Left lung (tissue), 10 donors: ENCODE data around the gene IRX4. TPM values are rescaled to one million over a fixed set of nuclear protein-coding genes. Genes with fewer than 3 reads are reported as not detected.

Experiments used
- ATAC-seq: fragments of 200-7000 bp; cut with Tn5 transposase; one replicate; pipeline ENCODE4 v1.9.1; 2020; ENCODE audit warnings: moderate library complexity
- DNase-seq, 4 donors: peaks; one replicate each; pipeline ENCODE4 v3.0.0-alpha.2; 2013 to 2020
- H3K27ac ChIP-seq, 2 donors: fragments of 200-600 bp; sonication (generic) in 1 of 2; one replicate each; pipeline versions ENCODE4 v1.5.0 to v1.8.0; 2020 to 2021
- H3K27me3 ChIP-seq, 2 donors: fragments of 200-600 bp; sonication (generic) in 1 of 2; one replicate each; pipeline versions ENCODE4 v1.5.0 to v1.8.0; 2020 to 2021
- H3K36me3 ChIP-seq, 2 donors: fragments of 200-600 bp; sonication (generic) in 1 of 2; one replicate each; pipeline versions ENCODE4 v1.5.0 to v1.8.0; 2020 to 2021
- H3K4me1 ChIP-seq, 2 donors: fragments of 200-600 bp; one replicate each; pipeline ENCODE4 v1.8.0; 2021
- H3K4me3 ChIP-seq, 2 donors: fragments of 200-600 bp; sonication (generic) in 1 of 2; one replicate each; pipeline versions ENCODE4 v1.5.0 to v1.8.0; 2020 to 2021; ENCODE audit warnings: mild to moderate bottlenecking in 1 of 2
- H3K9me3 ChIP-seq, 2 donors: fragments of 200-600 bp; sonication (generic) in 1 of 2; one replicate each; pipeline versions ENCODE4 v1.5.0 to v1.8.0; 2020 to 2021
- intact Hi-C, 2 donors: fragments of 100-400 bp; cut with DNase I; formaldehyde crosslinking; loops; one replicate each; pipeline versions ENCODE4 v1.11.2 to v1.14.2; 2022
- polyA plus RNA-seq, 6 donors: library from polyadenylated mRNA; unstranded; fragments of 120-200 nt; gene quantifications; one replicate each; pipeline ENCODE4 v1.2.1, GENCODE V29; 2013; ENCODE audit not compliant: insufficient read length in 6 of 6
- total RNA-seq, 2 donors: library from RNA; stranded (reverse); fragmentation: NEBNext Ultra II Directional; extraction: Animal tissue kit (Norgen Biotek cat#: 25700); gene quantifications; one replicate each; pipeline ENCODE4 v1.2.1, GENCODE V29; 2021
- TF ChIP-seq, protein P1 (sequence below), 2 donors: fragments of 200-600 bp; sonication (generic) in 1 of 2; IDR thresholded peaks; one replicate each; pipeline versions ENCODE4 v1.5.0 to v1.8.0; 2021; ENCODE audit warnings: antibody characterized with exemption in 2 of 2
- donor health status: DM: no; HTN: yes; CAD: no.
- donor health status: DM: no; HTN: no; CAD: no.

IRX4 gene
- total and polyA plus RNA-seq, 8 donors = not detected

DNA sequence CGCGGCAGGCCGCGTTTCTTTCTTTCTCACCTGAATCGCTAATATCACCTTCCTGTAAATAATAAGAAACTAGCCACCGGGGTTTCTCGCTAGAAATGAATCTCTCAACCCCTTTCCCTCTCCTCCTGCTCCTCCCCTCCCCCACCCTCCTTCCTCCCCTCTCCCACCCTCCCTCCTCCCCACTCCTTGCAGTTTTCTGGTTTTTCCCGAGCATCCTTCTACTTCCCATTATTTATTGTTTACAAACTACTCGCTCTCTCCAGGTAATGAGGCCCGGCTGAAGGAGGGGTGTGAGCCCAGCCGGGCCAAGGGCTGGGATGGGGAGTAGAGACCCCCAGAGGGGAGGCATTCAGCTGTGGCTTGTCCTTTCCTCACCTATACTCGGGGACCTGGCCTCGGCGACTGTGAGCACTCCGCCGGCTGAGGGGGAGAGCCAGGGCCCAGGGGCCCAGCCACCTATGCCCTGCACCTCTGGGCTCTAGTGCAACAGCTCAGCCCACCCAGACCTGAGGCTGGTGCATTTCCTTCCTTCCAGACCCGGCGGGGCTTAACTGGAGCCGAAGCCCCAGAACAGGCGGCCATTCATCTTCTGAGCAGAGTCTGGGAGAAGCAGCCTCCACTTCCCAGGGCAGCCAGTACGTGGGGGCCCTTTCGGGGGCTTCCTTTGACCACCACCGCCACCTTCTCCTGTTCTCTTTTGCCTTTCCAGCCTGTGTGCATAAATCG, 2.1 kb upstream of the IRX4 start:
- TF ChIP-seq, protein P1, sequence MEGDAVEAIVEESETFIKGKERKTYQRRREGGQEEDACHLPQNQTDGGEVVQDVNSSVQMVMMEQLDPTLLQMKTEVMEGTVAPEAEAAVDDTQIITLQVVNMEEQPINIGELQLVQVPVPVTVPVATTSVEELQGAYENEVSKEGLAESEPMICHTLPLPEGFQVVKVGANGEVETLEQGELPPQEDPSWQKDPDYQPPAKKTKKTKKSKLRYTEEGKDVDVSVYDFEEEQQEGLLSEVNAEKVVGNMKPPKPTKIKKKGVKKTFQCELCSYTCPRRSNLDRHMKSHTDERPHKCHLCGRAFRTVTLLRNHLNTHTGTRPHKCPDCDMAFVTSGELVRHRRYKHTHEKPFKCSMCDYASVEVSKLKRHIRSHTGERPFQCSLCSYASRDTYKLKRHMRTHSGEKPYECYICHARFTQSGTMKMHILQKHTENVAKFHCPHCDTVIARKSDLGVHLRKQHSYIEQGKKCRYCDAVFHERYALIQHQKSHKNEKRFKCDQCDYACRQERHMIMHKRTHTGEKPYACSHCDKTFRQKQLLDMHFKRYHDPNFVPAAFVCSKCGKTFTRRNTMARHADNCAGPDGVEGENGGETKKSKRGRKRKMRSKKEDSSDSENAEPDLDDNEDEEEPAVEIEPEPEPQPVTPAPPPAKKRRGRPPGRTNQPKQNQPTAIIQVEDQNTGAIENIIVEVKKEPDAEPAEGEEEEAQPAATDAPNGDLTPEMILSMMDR (IDR thresholded peaks at IDR 0.05) = no peak
- intact Hi-C loops = no loop called here
- ATAC-seq (no peak), DNase-seq (peak in 1 of 4 donors; percentile 45)
- peaks cover 83 to 100% of the 10 kb centered on the region in 2 donors for H3K27me3 ChIP-seq
- no peak overlapping the region for H3K4me3 ChIP-seq
- H3K27ac ChIP-seq = no peak overlapping the region
- H3K36me3 ChIP-seq = no peaks in the 10 kb centered on the region
- peaks cover 8 to 16% of the 10 kb centered on the region in 2 donors for H3K4me1 ChIP-seq
- no peaks in the 10 kb centered on the region for H3K9me3 ChIP-seq

DNA sequence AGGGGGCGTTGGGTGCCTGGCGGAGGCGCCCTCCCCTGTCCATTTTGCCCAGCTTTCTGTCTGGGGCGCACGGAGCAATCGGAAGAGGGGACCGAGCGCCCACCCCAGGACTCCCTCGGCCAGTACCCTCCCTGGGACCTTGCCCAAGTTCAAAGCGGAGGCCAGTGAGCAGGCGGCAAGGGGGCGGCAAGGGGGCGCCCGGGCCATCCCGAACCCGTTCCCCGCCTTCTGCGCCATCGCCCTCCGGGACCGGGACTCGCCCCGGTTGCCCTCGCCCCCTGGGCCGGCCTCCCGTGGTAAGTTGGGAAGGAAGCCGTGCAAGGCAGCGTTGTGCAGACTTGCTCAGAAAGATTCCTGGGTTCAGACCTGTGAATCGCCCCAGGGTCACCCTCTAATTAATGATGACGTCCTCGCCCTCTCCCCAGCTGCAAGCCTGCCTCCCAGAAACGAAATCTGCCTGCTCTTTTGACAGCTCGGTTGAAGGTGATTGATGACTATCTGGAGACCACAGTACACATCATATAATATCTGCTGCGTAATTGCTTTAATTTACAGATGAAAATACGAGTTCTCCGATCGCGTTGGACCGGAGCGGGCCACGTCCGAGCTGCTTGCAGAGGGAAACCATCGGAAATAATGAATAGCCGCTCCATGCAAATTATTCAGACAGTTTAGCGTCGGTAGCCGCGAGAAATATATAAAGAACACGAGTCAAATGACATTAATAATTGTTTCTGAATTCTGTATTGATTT, 1.4 kb upstream of the IRX4 start:
- ATAC-seq = no peak
- no peak for DNase-seq
- TF ChIP-seq, protein P1 (IDR thresholded peaks at IDR 0.05) = no peak
- Histone ChIP-seq H3K36me3 (no peaks in the 10 kb centered on the region), H3K4me1 (peaks cover 8 to 16% of the 10 kb centered on the region in 2 donors), H3K27ac (no peak overlapping the region), H3K9me3 (no peaks in the 10 kb centered on the region), H3K27me3 (peaks cover 90 to 100% of the 10 kb centered on the region in 2 donors), H3K4me3 (no peak overlapping the region)
- intact Hi-C loops = no loop called here

DNA sequence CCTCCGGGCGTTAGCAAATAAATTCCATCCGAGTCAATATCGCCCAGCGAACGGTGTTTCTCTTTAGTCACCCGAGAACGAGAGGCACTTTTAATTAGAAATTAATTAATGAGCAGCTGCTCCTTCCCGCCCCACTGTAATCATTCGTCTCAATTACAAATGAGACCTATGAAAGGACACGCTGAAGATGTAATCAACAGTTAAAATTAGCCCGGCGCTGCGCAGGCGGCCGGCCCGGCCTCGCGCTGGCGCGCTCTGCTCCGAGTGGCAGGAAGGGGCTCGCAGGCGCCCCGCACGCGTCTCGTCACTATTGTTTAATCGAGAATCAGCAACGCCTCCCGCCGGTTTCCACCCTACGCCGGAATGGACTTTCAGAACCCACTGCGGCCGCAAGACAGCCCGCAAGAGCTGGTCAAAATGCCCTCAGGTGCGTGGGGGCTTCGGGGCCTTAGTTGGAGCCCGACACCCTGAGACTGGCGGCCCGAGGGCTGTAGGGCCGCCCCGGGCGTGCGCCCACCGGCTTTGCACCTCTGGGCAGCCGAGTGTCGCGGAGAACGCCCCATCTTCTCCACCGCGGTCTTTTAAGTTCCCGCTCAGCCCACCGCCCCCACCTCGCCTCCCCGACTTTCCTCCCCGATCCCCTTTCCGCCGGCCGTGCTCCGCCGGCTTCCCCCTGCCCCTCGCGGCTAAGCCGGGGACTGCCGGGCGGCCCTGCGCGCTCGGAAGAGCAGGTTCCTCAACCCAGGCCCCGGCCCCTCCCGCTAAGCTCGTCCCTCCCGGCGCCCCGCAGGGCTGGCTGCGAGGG, 597 bp upstream of the IRX4 start:
- intact Hi-C loops = no loop called here
- ATAC-seq = peak; percentile 19

DNA sequence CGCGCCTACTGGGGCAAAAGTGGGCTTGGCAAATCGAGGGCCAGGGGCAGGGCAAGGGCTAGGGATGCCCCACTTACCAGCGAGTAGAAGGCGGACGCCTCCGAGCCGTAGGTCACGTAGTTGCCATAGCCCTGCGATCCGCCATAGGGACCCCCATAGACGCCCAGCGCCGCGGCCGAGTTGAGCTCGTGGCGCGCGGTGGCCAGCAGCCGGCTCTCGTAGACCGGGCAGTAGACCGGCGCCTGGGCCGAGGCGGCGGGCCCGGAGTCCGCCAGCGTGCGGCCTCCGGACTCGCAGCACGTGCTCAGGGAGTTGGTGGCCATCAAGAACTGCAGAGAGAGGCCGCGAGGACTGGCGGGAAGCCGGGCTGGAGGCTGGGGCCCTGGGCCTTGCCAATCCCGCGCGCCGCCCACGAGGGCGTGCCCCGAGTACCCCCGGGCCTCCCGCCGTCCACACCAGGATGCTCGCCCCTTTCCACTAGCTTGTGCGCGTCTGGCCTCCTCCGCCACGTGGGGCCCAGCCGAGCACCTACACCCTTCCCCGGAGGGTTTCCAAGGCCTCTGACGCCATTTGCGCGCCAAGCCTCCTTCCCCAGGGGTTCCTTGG, 891 bp downstream of the IRX4 start:
- H3K9me3 ChIP-seq = no peaks in the 10 kb centered on the region
- no peaks in the 10 kb centered on the region for H3K36me3 ChIP-seq
- no peak overlapping the region for H3K4me3 ChIP-seq
- peak in 1 of 4 donors; percentile 72 for DNase-seq
- H3K4me1 ChIP-seq = peaks cover 8 to 16% of the 10 kb centered on the region in 2 donors
- H3K27me3 ChIP-seq = peaks cover 95 to 100% of the 10 kb centered on the region in 2 donors
- TF ChIP-seq, protein P1 (IDR thresholded peaks at IDR 0.05) = no peak
- intact Hi-C loops = no loop called here
- ATAC-seq = no peak
- no peak overlapping the region for H3K27ac ChIP-seq

More for the DNA sequence above, 597 bp upstream of the IRX4 start:
- Histone ChIP-seq H3K27ac (no peak overlapping the region), H3K4me1 (peaks cover 8 to 16% of the 10 kb centered on the region in 2 donors), H3K36me3 (no peaks in the 10 kb centered on the region), H3K9me3 (no peaks in the 10 kb centered on the region), H3K4me3 (no peak overlapping the region), H3K27me3 (peaks cover 95 to 100% of the 10 kb centered on the region in 2 donors)
- TF ChIP-seq, protein P1 (IDR thresholded peaks at IDR 0.05) = no peak
- DNase-seq = peak in 1 of 4 donors; percentile 72
